Measurements from ENCODE around the gene WRAP73. TPM values are rescaled to one million over a fixed set of nuclear protein-coding genes. Genes with fewer than 3 reads are reported as not detected.
"Not testable (repeated sequence)": the region's sequence is repeated elsewhere in the genome, so short reads cannot be mapped to it uniquely, and the experiment has no call there.

The WRAP73 gene
- polyA plus RNA-seq, 3 donors, result 19.0 to 21.9 (median 21.9) TPM

DNA sequence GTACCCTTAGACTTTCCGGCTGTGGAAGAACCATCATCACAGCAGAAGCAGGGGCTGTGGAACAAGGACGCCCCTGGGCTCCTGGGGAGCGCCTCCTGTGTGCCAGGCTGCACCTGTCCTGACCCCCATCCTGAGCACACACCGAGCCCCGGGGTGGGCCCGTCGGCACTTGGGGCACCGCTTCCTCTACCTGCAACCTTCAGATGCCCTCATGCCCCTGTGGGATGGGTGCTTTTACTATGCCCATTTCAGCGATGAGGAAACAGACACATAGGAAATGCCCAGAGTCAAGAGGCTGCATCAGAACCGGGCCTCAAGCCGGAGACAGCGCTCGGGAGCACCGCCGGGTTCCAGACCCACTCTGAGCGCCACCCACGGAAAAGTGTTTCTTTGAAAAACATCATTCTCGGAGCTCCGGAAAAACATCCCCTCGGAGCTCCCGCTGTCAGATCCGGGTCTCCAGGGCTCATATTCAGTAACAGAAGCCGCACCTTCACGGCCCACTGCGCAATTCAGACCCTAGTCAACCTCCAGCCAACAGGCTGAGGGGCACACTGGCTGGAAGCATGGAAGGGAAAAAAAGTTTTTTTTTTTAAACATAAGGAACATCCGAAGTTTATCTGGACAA, 17.1 kb downstream of the WRAP73 start:
- no peak for DNase-seq

DNA sequence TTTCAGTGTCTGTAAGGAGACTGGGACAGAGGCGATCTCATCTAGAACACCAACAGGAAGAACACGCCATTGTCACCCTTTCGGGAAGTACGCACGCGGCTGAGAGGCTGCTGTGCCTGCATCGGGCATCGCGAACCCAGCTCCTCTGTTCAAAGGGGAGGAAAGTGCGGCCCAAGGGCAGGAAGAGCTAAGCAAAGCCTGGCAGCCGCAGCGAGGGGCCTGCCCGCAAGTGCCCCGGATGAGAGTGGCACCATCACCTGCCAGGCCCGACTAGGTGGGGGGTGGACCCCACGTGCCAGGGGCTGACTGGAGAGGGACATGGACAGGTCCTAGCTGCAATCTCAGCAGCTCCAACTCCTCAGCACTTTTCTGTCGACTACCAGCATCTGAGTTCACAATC, 17.6 kb downstream of the WRAP73 start:
- no peak for DNase-seq

DNA sequence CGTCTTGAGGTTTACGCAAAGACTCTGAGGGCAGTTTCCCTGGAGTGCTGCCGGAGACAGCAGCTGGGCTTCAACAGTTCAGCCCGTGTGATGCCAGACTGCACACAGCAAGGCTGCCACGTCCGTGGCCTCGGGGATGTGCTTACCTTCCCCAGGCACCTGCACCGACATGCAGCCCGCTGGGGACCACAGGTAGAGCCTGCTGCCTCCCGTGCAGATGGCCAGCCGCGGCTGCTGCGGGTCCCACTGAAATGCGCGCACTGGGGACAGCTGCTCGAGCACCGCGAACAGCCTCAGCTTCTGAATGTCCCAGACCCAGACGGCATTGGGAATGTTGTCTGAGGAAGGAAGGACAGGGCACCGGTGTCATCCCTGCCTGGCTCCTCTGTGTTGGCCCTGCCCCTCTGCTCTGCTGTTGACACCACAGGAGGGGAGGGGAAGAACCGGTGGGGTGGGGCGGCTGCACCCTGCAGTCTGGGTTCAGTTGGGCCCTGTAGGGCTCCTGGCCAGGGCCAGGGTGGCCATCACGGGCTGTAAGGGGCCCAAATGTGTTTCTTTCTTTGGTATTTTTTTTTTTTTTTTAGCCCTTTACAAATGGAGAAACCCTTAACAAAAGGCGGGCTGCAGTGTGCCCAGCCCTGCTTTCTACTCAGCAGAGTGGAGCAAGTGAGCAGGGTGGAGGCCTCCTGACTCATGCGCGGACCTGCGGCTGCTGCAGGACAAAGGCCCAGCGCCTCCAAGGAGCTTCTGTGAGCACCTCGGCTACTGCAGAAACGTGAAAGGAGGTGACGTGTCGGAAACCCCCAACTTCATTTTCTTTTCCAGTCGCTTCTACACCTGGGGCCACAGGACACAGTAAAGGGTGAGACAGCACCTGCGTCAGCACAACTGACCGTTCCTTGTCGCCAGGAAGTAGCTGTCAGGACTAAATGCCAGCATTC, 18.3 kb downstream of the WRAP73 start:
- DNase-seq, result no peak

DNA sequence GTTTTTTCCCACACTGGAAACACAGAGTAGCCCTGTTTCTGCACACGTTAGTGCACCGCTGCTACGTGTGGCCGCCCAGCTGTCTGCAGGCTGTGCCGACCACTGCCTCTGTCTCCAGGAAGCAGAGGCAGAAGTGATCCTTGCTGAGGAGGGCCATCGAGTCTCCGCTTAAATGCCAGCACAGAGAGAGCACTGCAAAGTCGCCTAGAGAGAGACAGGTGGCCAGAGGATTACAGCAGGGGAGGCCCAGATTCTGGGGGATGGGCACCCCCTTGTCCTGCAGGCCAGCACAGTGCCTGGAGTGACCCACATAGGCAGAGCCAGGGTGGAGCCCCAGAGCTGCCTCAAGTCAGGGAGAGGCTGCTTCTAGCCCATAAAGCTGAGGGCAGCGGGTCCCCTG, 19.0 kb downstream of the WRAP73 start:
- no peak for DNase-seq

DNA sequence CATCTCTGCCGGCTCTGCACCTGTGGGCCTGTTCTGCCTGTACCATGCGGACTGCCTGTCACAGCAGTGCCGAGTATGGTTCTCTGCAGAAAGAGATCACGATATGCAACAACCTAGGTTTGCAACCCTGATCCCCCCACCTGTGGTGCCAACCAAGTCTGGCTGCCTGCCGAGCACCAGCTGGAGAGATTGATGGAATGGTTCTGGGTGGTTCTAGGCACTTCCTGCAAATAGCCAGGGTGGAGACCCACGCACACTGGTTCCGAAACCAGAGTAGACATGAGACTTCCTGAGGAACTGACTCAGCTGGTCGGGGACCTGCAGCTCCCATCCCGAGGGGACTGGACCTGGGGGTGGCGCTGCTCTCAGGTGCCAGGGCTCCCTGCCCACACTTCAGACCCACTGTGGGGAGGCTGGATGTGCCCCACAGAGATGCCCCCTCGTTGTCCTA, 19.7 kb downstream of the WRAP73 start:
- DNase-seq, result no peak

DNA sequence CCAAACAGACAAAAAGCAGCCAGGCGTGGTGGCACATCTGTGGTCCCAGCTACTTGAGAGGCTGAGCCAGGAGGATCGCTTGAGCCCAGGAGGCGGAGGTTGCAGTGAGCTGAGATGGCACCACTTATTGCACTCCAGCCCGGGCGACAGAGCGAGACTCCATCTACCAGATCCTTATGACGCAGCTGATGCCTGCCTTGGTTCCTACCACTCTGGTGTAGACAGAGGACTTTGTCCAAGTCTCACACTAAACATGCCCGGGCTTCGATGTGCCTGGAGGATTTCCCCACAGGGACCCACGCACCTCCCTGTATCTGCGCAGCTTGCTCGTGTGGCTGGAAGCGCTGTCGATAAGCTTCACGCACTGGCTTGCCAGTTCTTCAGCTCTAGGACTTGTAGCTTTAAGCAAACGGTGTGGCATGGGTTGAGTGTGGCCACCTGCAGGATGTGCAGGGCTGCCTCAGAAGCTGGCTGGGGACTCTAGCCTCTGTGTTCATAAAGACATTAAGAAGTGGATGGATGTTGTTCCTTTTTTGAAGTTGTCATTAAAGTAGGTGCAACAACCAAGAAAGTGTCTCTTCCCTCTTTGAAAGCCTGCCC, 20.2 kb downstream of the WRAP73 start:
- no peak for DNase-seq

DNA sequence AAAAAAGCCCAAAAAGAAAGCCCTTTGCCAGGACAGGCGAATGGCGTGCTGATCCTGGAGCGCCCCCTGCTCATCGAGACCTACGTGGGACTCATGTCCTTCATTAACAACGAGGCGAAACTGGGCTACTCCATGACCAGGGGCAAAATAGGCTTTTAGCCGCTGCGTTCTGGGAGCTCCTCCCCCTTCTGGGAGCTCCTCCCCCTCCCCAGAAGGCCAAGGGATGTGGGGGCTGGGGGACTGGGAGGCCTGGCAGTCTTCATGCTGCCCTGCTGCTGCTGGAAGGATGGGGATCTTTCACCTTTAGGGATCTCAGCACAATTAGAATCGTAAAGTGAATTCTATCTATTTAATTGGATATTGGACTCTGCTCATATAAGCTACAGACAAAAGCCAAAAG, 21.5 kb downstream of the WRAP73 start:
- DNase-seq, result no peak

DNA sequence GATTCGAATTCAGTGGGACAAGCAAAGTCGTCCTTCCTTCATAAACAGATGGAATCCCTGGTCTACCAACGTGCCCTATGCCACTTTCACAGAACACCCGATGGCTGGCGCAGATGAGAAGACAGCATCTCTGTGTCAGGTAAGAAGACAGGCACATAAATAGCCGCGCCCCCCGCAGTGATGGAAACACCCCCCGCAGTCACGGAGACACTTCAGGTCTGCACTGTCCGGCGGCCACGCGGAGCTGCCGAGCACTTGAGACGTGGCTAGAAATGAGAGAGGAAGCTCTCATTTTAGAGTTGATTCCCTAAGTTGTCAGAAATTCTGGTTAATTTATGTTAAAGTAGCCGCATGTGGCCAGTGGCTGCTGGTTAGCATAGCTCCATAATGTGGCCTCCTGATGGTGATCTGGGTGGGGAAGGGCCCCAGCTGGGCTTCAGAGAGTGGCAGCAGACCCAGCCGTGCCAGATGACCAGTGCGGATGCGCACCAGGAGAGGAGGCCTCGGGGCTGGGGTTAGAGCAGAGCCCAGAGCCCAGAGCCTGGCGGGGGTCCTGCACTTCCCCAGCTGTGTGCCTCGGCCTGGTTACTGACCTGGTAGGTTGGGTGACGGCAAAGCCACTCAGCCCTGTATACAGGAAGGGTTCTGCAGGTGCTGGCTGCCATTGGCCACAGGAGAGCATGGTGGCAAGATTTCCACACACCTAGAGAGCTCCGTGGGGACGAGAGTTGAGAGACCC, 22.2 kb downstream of the WRAP73 start:
- no peak for DNase-seq

DNA sequence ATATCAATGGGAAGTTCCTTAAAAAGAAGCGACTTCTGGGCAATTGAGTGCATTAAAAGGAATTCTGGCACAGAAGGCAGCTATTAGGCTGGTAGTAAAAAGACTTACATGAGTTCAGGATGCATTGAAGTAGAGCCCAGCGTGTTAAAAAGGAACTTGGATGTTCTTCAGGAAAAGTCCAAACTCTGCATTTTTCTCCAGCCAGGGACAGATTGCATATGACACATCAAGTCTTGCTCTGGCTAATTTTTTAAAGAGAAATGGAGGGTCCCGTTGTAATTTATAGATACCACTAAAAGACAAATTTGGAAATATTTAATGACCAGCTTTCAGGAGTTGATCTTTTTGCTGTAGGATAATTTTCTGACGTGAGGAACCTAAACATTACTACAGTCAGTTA, 23.9 kb downstream of the WRAP73 start:
- DNase-seq, result no peak

DNA sequence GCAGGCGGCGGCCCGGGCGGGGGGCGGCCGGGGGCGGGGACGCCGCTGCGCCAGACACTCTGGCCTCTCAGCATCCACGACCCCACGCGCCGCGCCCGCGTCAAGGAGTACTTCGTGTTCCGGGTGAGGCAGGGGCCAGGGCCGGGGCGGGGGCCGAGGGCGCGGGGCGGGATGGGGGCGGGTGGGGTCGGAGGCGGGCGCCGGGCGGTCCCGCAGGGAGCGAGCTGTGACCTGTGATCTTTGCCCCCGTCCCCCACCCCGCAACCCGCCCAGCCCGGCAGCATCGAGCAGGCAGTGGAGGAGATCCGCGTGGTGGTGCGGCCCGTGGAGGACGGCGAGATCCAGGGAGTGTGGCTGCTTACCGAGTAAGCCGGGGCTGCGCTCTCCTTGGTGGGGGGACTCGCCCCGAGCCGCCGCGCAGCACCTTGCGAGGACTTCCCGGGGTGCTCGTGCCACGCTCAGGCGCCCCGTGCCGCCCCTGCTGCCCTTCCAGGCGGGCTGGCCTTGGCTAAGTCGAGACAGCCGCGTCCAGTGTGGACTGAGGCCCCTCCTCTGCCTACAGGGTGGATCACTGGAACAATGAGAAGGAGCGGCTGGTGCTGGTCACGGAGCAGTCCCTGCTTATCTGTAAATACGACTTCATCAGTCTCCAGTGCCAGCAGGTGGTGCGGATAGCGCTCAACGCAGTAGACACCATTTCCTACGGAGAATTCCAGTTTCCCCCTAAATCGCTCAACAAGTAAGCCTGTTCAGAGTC, 24.6 kb downstream of the WRAP73 start:
- no peak for DNase-seq

DNA sequence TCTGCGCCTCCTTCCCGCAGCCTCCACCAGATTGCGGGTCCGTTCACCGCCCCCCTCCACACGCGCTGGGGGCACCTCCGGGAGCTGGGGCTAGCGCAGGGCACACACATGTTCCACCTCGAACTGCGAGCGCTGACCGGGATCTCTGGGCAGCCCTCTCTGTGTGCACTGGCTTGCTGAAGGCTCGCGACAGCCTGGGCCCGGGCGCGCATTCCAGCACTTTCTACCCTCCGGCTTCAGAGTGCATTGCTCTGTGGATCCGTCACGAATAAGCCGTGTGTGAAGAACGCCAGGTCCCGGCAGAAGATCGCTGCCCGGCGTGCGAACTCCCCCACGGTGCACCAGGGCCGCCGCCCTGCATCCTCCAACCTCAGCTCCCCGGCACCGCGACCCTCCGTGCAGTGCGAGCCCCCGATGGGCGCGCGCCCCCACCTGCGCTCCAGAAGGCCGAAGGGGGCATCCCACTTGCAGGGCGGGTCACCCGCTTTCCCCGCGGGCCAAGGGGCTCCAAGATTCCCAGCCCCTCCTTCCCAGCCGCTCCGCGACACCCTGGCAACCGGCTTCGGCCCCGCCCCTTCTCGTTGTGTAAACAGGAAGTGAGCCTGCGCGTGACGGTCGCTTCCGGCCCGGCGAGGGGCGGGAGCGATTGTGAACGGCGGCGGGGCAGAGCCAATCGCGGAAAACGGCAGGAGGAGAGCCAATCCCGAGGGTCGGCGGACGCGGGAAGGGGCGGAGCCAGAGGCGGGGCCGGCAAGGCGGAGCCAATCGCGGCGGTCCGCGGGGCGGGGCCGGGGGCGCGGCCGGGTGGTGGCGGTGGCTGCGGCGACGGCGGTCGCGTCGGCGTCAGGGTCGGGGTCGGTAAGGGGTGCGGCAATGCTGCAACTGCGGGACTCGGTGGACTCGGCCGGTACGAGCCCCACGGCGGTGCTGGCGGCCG, 25.4 kb downstream of the WRAP73 start, which contains the start of gene TPRG1L:
Gene TPRG1L, plus strand, starts transcription at position 816 of the 937 bp plus-strand sequence. Its CDS starts 58 bp downstream, at position 874.
- DNase-seq, result peak; percentile 97

DNA sequence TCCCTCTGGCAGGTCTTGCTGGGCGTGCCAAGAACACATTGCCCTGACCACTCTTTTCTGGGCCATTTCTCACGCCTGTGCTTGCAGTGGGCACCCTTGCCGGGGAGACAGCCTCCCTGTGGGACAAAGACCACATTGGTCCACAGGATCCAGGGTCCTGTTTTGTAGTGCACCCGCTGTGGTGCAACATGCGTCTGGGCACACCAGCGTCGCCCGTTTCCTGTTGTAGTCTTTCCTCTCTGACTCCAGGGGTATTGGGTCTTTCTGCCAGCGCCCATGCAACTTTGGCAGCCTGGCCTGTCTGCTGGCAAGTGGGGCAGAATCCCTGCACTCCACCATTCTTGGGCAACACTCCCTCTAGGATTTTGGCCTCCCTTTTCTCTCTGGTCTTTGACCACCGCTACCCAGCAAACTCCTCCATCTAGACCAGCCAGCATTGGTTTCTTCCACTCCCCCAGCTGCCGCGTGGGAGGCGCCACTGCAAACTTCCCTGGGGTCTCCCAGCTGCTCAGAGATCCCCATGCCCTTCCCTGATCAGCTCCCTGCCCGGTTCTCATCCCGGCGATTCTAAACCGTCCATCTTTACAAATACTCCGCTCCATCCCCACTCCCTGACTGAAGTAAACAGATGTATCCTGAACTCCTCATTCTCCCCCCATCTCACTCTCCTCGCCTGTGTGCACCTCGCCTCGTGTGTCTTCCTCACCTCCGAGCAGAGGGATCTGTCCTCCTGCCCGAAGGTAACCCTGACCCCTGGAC, 26.3 kb downstream of the WRAP73 start:
- no peak for DNase-seq

DNA sequence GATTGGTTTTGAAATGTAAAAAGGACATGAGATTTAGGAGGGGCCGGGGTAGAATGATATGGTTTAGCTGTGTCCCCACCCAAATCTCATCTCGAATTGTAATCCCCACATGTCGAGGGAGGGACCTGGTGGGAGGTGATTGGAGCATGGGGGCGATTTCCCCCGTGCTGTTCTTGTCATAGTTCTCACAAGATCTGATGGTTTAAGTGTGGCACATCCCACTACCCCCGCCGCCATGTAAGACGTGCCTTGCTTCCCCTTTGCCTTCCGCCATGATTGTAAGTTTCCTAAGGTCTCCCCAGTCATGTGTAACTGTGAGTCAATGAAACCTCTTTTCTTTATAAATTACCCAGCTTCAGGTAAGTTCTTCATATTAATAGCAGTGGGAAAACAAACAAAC, 27.8 kb downstream of the WRAP73 start:
- DNase-seq, result not testable (repeated sequence)

DNA sequence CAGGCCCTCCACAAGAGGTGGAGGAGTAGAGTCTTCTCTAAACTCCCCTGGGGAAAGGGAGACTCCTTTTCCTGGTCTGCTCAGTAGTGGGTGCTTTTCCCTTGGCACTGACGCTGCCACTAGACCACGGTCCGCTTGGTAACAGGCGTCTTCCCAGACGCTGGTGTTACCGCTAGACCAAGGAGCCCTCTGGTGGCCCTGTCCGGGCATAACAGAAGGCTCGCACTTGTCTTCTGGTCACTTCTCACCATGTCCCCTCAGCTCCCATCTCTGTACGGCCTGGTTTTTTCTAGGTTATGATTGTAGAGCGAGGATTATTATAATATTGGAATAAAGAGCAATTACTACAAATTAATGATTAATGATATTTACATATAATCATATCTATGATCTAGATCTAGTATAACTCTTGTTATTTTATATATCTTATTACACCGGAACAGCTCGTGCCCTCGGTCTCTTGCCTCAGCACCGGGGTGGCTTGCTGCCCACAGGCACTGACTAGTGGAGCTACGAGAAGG, 28.7 kb downstream of the WRAP73 start:
- not testable (repeated sequence) for DNase-seq

DNA sequence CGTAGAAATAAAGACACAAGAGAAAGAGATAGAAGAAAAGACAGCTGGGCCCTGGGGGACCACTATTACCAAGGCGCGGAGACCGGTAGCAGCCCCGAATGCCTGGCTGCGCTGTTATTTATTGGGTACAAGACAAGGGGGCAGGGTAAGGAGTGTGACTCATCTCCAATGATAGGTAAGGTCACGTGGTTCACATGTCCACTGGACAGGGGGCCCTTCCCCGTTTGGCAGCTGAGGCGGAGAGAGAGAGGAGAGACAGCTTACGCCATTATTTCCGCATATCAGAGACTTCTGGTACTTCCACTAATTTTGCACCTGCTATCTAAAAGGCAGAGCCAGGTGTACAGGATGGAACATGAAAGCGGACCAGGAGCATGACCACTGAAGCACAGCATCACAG, 29.2 kb downstream of the WRAP73 start:
- no peak for DNase-seq

DNA sequence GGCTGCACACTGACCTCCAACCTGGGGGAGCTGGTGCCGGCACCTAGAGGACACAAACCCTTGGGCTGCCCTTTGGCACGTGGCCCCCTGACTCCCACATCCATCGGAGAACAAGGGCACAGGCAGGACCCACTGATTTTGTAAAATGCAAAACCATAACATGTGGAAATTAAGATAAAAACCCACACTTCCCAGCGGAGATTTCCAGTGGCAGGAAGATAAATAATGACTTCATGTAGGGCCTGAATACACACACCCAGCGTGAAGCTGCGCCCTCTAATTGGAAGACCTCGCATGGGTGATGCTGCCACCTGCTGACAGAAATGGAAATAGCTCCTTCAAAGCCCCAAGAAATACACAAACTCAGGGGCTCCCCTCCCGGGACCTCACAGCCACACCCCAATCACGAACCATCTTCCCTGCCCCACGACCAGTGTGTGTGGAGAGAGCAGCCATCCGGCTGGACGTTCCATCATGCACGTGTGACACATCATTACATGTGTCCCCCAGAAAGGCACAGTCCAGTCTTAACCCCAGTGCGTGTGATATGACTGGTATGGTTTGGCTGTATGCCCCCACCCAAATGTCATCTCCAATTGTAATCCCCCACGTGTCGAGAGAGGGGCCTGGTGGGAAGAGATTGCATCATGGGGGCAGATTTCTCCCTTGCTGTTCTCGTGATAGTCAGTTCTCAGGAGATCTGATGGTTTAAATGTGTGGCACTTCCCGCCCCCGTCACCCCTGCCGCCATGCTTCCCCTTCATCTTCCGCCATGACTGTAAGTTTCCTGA, 30.8 kb downstream of the WRAP73 start:
- DNase-seq, result peak; percentile 78

DNA sequence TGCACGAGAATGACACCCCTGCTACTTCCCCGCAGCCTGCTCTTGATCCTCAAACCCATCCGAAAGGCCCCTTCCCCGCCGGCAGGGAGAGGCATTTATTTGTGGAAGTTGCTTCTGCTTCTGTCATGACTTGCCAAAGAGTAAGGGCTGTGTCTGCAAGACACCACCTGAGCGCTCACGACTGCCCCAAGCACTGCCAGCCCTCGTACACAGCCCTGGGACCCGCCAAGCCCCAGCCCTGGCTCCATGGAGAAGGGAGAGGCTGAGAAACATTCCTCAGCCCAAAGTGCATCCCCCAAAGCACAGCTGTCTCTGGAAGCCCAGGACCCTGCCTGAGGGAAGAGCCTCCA, 31.4 kb downstream of the WRAP73 start:
- no peak for DNase-seq

DNA sequence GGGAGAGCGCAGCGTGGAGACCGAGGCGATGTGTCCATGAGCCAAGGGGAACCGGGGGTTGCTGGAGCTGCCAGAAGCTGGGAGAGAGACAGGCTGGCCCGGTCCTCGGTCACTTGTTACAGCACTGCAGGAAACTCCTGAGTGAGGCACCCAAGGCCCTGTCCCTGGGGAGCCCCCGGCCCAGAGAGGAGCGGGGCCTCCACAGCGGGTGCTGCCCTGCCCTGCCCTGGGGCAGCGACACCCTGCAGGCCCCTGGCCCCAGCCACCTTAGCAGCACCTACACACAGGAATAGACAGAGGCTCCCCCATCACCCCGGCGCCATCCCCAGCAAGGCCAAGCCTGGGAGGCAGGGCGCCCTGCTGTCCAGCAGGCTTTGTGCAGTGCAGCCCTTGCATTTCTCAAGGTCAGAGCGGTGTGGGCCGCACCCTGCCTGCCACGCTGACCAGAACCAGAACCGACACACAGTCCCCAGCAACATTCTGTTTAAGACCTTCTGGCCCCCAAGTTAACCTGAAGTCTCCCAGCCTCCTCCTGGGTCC, 32.0 kb downstream of the WRAP73 start:
- no peak for DNase-seq
